Spleen (tissue), 11 donors: ENCODE data around the gene ETV2. TPM values are rescaled to one million over a fixed set of nuclear protein-coding genes. Genes with fewer than 3 reads are reported as not detected.

Source experiments
- DNase-seq: peaks from one replicate; pipeline ENCODE4 v3.0.0-alpha.2; 2020
- H3K27ac ChIP-seq, 8 donors: fragments of 200-600 bp; sonication (generic) in 7 of 8; 1 replicate in 4 of 8; 2 replicates in 4 of 8; pipeline versions ENCODE4 v1.5.0 to v1.8.0; 2016 to 2021; ENCODE audit warnings: inconsistent platforms in 4 of 8, mild to moderate bottlenecking in 4 of 8, moderate library complexity in 1 of 8
- H3K27me3 ChIP-seq, 7 donors: fragments of 200-600 bp; sonication (generic) in 6 of 7; replicated peaks in 1 of 7; 1 replicate in 4 of 7; 2 replicates in 3 of 7; pipeline versions ENCODE4 v1.5.0 to v1.8.0; 2016 to 2021; ENCODE audit warnings: inconsistent platforms in 3 of 7, mild to moderate bottlenecking in 1 of 7
- H3K36me3 ChIP-seq, 6 donors: fragments of 200-600 bp; sonication (generic) in 5 of 6; 1 replicate in 4 of 6; 2 replicates in 2 of 6; pipeline versions ENCODE4 v1.5.0 to v1.8.0; 2016 to 2021; ENCODE audit warnings: inconsistent platforms in 2 of 6
- H3K4me1 ChIP-seq, 6 donors: fragments of 200-600 bp; sonication (generic) in 5 of 6; 1 replicate in 3 of 6; 2 replicates in 3 of 6; pipeline versions ENCODE4 v1.5.0 to v1.8.0; 2016 to 2021; ENCODE audit warnings: inconsistent platforms in 3 of 6
- H3K4me3 ChIP-seq, 8 donors: fragments of 200-600 bp; sonication (generic) in 7 of 8; 1 replicate in 4 of 8; 2 replicates in 4 of 8; pipeline versions ENCODE4 v1.5.0 to v1.8.0; 2016 to 2021; ENCODE audit warnings: inconsistent platforms in 4 of 8, mild to moderate bottlenecking in 4 of 8, moderate library complexity in 2 of 8
- H3K9me3 ChIP-seq, 8 donors: fragments of 200-600 bp; sonication (generic) in 7 of 8; 1 replicate in 4 of 8; 2 replicates in 4 of 8; pipeline versions ENCODE4 v1.5.0 to v1.8.0; 2016 to 2021; ENCODE audit warnings: inconsistent platforms in 4 of 8
- POLR2A ChIP-seq, 3 donors: fragments of 450-650 bp; IDR thresholded peaks; one replicate each; pipeline ENCODE4 v1.5.1; 2017; ENCODE audit warnings: antibody characterized with exemption in 3 of 3, mild to moderate bottlenecking in 1 of 3
- POLR2AphosphoS5 ChIP-seq, 3 donors: sonication (generic); formaldehyde crosslinking; IDR thresholded peaks; one replicate each; pipeline ENCODE4 v1.5.1; 2017; ENCODE audit warnings: antibody characterized with exemption in 3 of 3
- WGBS, 5 donors: extraction: QIAGEN DNeasy Blood & Tissue Kit in 3 of 5; methylation state at CpG; one replicate each; pipeline versions ENCODE4 v1.1.5 to v1.1.7; 2013 to 2018; 5-methylcytosine and 5-hydroxymethylcytosine counted together
- intact Hi-C: fragments of 100-400 bp; cut with DNase I; formaldehyde crosslinking; loops from one replicate; pipeline ENCODE4 v1.15.0; 2023; ENCODE audit warnings: low total_unique reads
- polyA plus RNA-seq, 3 donors: library from polyadenylated mRNA; stranded (reverse); fragments of 200-250 nt; gene quantifications; one replicate each; pipeline ENCODE4 v1.2.1, GENCODE V29; 2013
- total RNA-seq, 7 donors: library from RNA; depleted of rRNA in 3 of 7; stranded (reverse); fragments of >200 nt in 3 of 7; fragmentation: NEBNext Ultra II Directional in 4 of 7; extraction: Animal tissue kit (Norgen Biotek cat#: 25700) in 4 of 7; gene quantifications; one replicate each; pipeline versions ENCODE4 v1.1.0 to v1.2.1, GENCODE V29; 2016 to 2021
- TF ChIP-seq, protein P1 (sequence below), 11 experiments: fragments of 200-600 bp in 7 of 11; fragments of 450-650 bp in 4 of 11; sonication (generic) in 4 of 11; IDR thresholded peaks in 8 of 11; conservative IDR thresholded peaks in 3 of 11; 1 replicate in 7 of 11; 2 replicates in 4 of 11; pipeline versions ENCODE4 v1.4.0 to v1.8.0; 2016 to 2021; ENCODE audit warnings: antibody characterized with exemption in 11 of 11, inconsistent platforms in 4 of 11, mild to moderate bottlenecking in 1 of 11
- donor health status: healthy with polysubstance abuse.
- donor health status: DM: no; HTN: no; CAD: no; lungs with moderate emphysema.
- donor health status: DM: no; HTN: no; CAD: no.
- donor health status: Bipolar disorder and iron deficiency.
- donor health status: healthy.
- donor health status: DM: no; HTN: no; CAD: no.
- donor health status: DM: yes; HTN: yes; CAD: no.

Gene ETV2
- total and polyA plus RNA-seq, 10 donors: 0.43 to 1.2 (median 0.99) TPM; not detected in 5

DNA sequence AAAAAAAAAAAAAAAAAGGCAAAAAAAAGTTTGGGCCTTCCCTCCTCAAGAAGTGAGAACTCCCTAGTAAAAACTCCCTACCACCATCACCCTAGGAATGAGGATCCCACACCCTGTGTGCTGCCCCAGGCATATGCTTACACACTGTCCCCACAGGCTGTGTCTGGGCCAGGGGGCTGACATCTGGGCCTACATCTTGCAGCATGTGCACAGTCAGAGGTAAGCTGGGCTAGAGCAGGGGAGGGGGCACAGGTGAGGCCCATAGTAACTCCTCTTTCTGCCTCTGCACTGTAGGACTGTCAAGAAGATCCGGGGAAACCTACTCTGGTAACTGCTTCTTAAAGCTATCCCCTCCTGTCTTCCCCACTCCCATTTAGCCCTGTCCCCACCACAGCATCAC is 28.0 kb upstream of the ETV2 start:
- no peak for DNase-seq
- Histone ChIP-seq H3K27ac (no peak overlapping the region), H3K4me1 (peaks cover 7 to 40% (median 27%) of the 10 kb centered on the region in 6 donors), H3K27me3 (no peaks in the 10 kb centered on the region), H3K9me3 (peaks cover 0 to 2% (median under 1%) of the 10 kb centered on the region in 8 donors), H3K4me3 (no peak overlapping the region), H3K36me3 (peaks cover 0 to 40% (median 15%) of the 10 kb centered on the region in 6 donors)
- intact Hi-C loops: no loop called here
- TF ChIP-seq POLR2AphosphoS5 (IDR thresholded peaks at IDR 0.05) (no peak), POLR2A (IDR thresholded peaks at IDR 0.05) (no peak)
- TF ChIP-seq, protein P1, sequence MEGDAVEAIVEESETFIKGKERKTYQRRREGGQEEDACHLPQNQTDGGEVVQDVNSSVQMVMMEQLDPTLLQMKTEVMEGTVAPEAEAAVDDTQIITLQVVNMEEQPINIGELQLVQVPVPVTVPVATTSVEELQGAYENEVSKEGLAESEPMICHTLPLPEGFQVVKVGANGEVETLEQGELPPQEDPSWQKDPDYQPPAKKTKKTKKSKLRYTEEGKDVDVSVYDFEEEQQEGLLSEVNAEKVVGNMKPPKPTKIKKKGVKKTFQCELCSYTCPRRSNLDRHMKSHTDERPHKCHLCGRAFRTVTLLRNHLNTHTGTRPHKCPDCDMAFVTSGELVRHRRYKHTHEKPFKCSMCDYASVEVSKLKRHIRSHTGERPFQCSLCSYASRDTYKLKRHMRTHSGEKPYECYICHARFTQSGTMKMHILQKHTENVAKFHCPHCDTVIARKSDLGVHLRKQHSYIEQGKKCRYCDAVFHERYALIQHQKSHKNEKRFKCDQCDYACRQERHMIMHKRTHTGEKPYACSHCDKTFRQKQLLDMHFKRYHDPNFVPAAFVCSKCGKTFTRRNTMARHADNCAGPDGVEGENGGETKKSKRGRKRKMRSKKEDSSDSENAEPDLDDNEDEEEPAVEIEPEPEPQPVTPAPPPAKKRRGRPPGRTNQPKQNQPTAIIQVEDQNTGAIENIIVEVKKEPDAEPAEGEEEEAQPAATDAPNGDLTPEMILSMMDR (IDR thresholded peaks at IDR 0.05 in 8 of 11, conservative IDR thresholded peaks at IDR 0.05 in 3 of 11): no peak
- 76 to 100% (median 83%) methylated on average over 1 of the region's 1 CpG for WGBS, 5 donors

DNA sequence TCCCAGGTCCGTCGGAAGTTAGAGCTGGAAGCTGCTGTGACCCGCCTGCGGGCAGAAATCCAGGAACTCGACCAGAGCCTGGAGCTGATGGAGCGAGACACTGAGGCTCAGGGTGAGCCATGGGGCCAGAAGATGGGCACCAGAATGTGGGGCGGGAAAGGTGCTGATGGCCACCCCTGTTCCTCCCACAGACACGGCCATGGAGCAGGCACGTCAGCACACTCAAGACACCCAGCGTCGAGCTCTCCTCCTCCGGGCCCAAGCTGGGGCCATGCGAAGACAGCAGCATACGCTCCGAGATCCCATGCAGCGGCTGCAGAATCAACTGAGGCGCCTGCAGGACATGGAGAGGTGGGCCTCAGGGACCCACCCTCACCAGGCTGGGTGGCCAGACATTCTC is 26.5 kb upstream of the ETV2 start:
- Histone ChIP-seq H3K27me3 (no peaks in the 10 kb centered on the region), H3K4me3 (no peak overlapping the region), H3K27ac (no peak overlapping the region), H3K4me1 (peaks cover 3 to 31% (median 22%) of the 10 kb centered on the region in 6 donors), H3K36me3 (peaks cover 0 to 55% (median 16%) of the 10 kb centered on the region in 6 donors), H3K9me3 (no peaks in the 10 kb centered on the region)
- TF ChIP-seq, protein P1 (IDR thresholded peaks at IDR 0.05 in 8 of 11, conservative IDR thresholded peaks at IDR 0.05 in 3 of 11): no peak
- TF ChIP-seq POLR2AphosphoS5 (IDR thresholded peaks at IDR 0.05) (no peak), POLR2A (IDR thresholded peaks at IDR 0.05) (no peak)
- 90 to 96% (median 93%) methylated on average over 10 to 17 of the region's 17 CpGs for WGBS, 5 donors
- intact Hi-C loops: no loop called here
- DNase-seq: no peak

- H3K36me3 ChIP-seq: peaks cover 0 to 74% (median 22%) of the 10 kb centered on the region in 6 donors
- WGBS, 5 donors: 63 to 95% (median 89%) methylated on average over 6 to 7 of the region's 7 CpGs
These were observed 22.7 kb upstream of the ETV2 start for GRCh38 chr19:35618857-35619256.

GRCh38 chr19:35619290-35619923 is 22.1 kb upstream of the ETV2 start:
- no peak for DNase-seq
- TF ChIP-seq POLR2A (IDR thresholded peaks at IDR 0.05): no peak
- TF ChIP-seq POLR2AphosphoS5 (IDR thresholded peaks at IDR 0.05): no peak
- TF ChIP-seq, protein P1 (IDR thresholded peaks at IDR 0.05 in 8 of 11, conservative IDR thresholded peaks at IDR 0.05 in 3 of 11): no peak
- Histone ChIP-seq H3K27ac (no peak overlapping the region), H3K9me3 (no peaks in the 10 kb centered on the region), H3K36me3 (peaks cover 0 to 74% (median 22%) of the 10 kb centered on the region in 6 donors), H3K4me3 (no peak overlapping the region), H3K4me1 (no peaks in the 10 kb centered on the region), H3K27me3 (no peaks in the 10 kb centered on the region)
- WGBS, 5 donors: 94 to 99% (median 98%) methylated on average over 4 to 12 of the region's 12 CpGs
- intact Hi-C loops: no loop called here

More at GRCh38 chr19:35618857-35619256, 22.7 kb upstream of the ETV2 start:
- no peak for DNase-seq
- Histone ChIP-seq H3K9me3 (no peaks in the 10 kb centered on the region), H3K27ac (no peak overlapping the region), H3K27me3 (no peaks in the 10 kb centered on the region), H3K4me3 (no peak overlapping the region), H3K4me1 (peaks cover 0 to under 1% (median 0%) of the 10 kb centered on the region in 6 donors)
- TF ChIP-seq, protein P1 (IDR thresholded peaks at IDR 0.05 in 8 of 11, conservative IDR thresholded peaks at IDR 0.05 in 3 of 11): no peak
- no peak for TF ChIP-seq POLR2AphosphoS5 (IDR thresholded peaks at IDR 0.05)
- TF ChIP-seq POLR2A (IDR thresholded peaks at IDR 0.05): no peak
- intact Hi-C loops: no loop called here
